Activated T-helper 2 cell treated with anti-CD3 and anti-CD28 coated beads, Interferon-gamma antibody, Interleukin-2, Interleukin-4, amounts not matched to agents 10 μg/mL and 5 μg/mL and 100 μg/mL, durations not matched to agents 14 hours and 24 hours and 36 hours (primary cell): ENCODE results near the gene NRARP. TPM values are rescaled to one million over a fixed set of nuclear protein-coding genes. Genes with fewer than 3 reads are reported as not detected.
"Not testable (repeated sequence)": the region's sequence is repeated elsewhere in the genome, so short reads cannot be mapped to it uniquely, and the experiment has no call there.

ENCODE experiments used
- DNase-seq: peaks from one replicate; pipeline ENCODE4 v3.0.0; 2021; ENCODE audit warnings: low spot score
- H3K27ac Mint-ChIP-seq: one replicate; pipeline ENCODE4 v1.8.0; 2021; ENCODE audit warnings: mixed read lengths
- H3K27me3 Mint-ChIP-seq: one replicate; pipeline ENCODE4 v1.8.0; 2021; ENCODE audit warnings: low read depth, mixed read lengths
- H3K36me3 Mint-ChIP-seq: one replicate; pipeline ENCODE4 v1.8.0; 2021; ENCODE audit warnings: low read depth, mixed read lengths
- H3K4me1 Mint-ChIP-seq: one replicate; pipeline ENCODE4 v1.8.0; 2021; ENCODE audit warnings: low read depth, mixed read lengths
- H3K4me3 Mint-ChIP-seq: one replicate; pipeline ENCODE4 v1.8.0; 2021; ENCODE audit warnings: low read depth, mild to moderate bottlenecking, moderate library complexity, mixed read lengths
- H3K9me3 Mint-ChIP-seq: one replicate; pipeline ENCODE4 v1.8.0; 2021; ENCODE audit warnings: mixed read lengths
- intact Hi-C: fragments of 100-400 bp; cut with micrococcal nuclease; formaldehyde crosslinking; loops from one replicate; pipeline ENCODE4 v1.15.1; 2023
- total RNA-seq: library from RNA; stranded (reverse); gene quantifications from 2 replicates; pipeline ENCODE4 v1.2.3, GENCODE V29; 2022

NRARP gene
- total RNA-seq, 1 donor from 2014 or later: 9.3 TPM

DNA sequence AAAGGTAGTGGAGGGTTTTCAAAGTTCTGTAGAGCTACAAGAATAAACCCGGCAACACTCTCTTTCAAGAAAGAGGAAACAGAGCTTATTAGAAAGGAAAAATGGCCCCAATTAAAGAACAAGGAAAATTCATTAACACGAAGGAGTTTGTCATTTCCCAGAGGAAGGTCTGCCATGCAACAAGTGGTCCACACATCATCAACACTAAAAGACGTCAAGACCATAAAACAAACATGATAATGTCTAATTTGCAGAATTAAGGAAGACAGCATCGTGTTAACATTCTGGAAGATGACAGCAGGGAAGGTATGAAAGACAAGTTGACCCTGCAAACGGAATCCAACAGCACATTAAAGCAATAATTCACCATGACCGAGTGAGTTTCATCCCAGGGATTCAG is 28.6 kb upstream of the NRARP start:
- Mint-ChIP-seq H3K4me1 (peaks cover 10% of the 10 kb centered on the region), H3K9me3 (peaks cover 28% of the 10 kb centered on the region), H3K27ac (no peak overlapping the region), H3K27me3 (peaks cover 2% of the 10 kb centered on the region), H3K4me3 (no peak overlapping the region), H3K36me3 (peaks cover 6% of the 10 kb centered on the region)
- DNase-seq: no peak
- intact Hi-C loops: no loop called here

GRCh38 chr9:137329590-137329989 is 27.5 kb upstream of the NRARP start:
- H3K36me3 Mint-ChIP-seq, H3K27ac Mint-ChIP-seq, H3K4me1 Mint-ChIP-seq, H3K27me3 Mint-ChIP-seq, DNase-seq, H3K4me3 Mint-ChIP-seq, intact Hi-C loops: not testable (repeated sequence)
- H3K9me3 Mint-ChIP-seq: peaks cover 28% of the 10 kb centered on the region

DNA sequence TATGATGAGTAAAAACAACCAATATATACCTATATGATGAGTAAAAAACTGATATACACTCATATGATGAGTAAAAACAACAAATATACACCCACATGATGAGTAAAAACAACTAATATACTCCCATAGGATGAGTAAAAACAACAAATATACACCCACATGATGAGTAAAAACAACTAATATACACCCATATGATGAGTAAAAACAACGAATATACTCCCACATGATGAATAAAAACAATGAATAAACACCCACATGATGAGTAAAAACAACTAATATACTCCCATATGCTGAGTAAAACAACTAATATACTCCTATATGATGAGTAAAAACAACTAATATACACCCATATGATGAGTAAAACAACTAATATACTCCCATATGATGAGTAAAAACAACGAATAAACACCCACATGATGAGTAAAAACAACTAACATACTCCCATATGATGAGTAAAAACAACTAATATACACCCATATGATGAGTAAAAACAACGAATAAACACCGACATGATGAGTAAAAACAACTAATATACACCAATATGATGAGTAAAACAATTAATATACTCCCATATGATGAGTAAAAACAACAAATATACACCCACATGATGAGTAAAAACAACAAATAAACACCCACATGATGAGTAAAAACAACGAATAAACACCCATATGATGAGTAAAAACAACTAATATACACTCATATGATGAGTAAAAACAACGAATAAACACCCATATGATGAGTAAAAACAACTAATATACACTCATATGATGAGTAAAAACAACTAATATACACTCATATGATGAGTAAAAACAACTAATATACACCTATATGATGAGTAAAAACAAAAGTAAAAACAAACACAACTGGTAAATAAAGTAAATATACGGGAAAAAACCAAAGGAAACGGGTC is 25.8 kb upstream of the NRARP start:
- H3K36me3 Mint-ChIP-seq, H3K4me1 Mint-ChIP-seq, DNase-seq, H3K4me3 Mint-ChIP-seq, intact Hi-C loops, H3K27me3 Mint-ChIP-seq: not testable (repeated sequence)
- Mint-ChIP-seq H3K27ac (peak overlapping the region; percentile 85), H3K9me3 (peaks cover 28% of the 10 kb centered on the region)

GRCh38 chr9:137326445-137327065 is 24.5 kb upstream of the NRARP start:
- no peak for DNase-seq
- Mint-ChIP-seq H3K9me3 (peaks cover 28% of the 10 kb centered on the region), H3K27me3 (peaks cover 2% of the 10 kb centered on the region), H3K36me3 (peaks cover 6% of the 10 kb centered on the region), H3K4me3 (peak overlapping the region; percentile 2), H3K4me1 (peaks cover 10% of the 10 kb centered on the region), H3K27ac (peak overlapping the region; percentile 18)
- intact Hi-C loops: no loop called here

- Mint-ChIP-seq H3K4me1 (peaks cover 10% of the 10 kb centered on the region), H3K27me3 (peaks cover 2% of the 10 kb centered on the region), H3K27ac (no peak overlapping the region), H3K36me3 (peaks cover 6% of the 10 kb centered on the region), H3K9me3 (peaks cover 27% of the 10 kb centered on the region), H3K4me3 (no peak overlapping the region)
- intact Hi-C loops: no loop called here
- no peak for DNase-seq
Measured at GRCh38 chr9:137325799-137326198, 23.7 kb upstream of the NRARP start.

DNA sequence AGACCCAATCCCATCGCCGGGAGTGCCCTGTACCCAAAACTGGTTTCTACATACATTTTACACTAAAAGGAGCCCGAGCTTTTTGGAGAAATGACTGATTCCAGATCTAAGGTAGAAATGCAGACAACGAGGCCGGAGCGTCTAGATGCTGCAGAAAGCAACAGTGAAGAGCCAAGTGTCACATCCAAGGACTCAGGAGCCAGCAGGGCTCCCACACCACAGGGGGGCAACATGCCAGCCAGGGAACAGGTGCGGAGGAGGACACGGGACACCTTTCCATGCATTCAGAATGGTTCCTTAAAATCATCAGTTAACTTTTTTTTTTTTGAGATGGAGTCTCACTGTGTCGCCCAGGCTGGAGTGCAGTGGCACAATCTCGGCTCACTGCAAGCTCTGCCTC is 23.1 kb upstream of the NRARP start:
- peaks cover 20% of the 10 kb centered on the region for H3K9me3 Mint-ChIP-seq
- DNase-seq: no peak
- peaks cover 6% of the 10 kb centered on the region for H3K36me3 Mint-ChIP-seq
- H3K27me3 Mint-ChIP-seq: peaks cover 2% of the 10 kb centered on the region
- intact Hi-C loops: no loop called here
- no peak overlapping the region for H3K4me3 Mint-ChIP-seq
- H3K27ac Mint-ChIP-seq: no peak overlapping the region
- peaks cover 13% of the 10 kb centered on the region for H3K4me1 Mint-ChIP-seq

GRCh38 chr9:137323531-137324331 is 21.7 kb upstream of the NRARP start:
- H3K9me3 Mint-ChIP-seq: peaks cover 17% of the 10 kb centered on the region
- no peak overlapping the region for H3K27ac Mint-ChIP-seq
- H3K27me3 Mint-ChIP-seq: peaks cover 2% of the 10 kb centered on the region
- H3K4me1 Mint-ChIP-seq: peaks cover 13% of the 10 kb centered on the region
- H3K4me3 Mint-ChIP-seq: no peak overlapping the region
- DNase-seq: no peak
- intact Hi-C loops: no loop called here
- peaks cover 6% of the 10 kb centered on the region for H3K36me3 Mint-ChIP-seq

DNA sequence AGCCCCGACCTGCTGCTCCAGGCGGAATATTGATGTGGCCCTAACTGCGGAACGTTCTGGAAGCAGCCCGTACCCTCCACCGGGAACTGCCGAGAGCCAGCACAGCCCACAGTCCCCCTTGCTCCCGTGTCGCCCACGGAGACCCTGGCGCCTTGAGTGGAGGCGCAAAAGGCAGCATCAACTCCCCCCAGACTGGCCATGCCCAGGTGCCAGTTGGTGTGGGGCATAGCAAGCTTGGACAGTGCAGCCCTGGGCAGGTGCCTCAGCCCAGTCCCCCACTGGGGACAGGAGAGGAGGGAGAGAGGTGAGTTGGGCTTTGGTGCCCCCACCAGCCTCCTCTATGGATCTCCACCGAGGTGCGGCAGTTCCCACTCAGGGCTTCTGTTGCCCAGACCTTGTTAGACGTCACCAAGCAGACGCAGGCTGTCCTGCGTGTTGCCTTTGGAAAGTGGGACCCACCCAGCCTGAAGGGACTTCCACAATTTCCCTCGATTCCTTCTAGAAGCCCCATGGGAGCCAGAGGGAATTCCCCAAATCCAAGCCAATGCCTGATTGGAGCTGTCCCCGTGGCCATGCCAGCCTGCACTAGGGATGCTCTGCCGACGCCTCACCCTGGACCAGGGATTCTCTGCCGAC is 19.8 kb upstream of the NRARP start:
- Mint-ChIP-seq H3K4me1 (peaks cover 9% of the 10 kb centered on the region), H3K27ac (peak overlapping the region; percentile 33), H3K36me3 (peaks cover 2% of the 10 kb centered on the region), H3K4me3 (no peak overlapping the region), H3K9me3 (peaks cover 3% of the 10 kb centered on the region), H3K27me3 (peaks cover 2% of the 10 kb centered on the region)
- DNase-seq: no peak
- intact Hi-C loops: no loop called here

- peak; percentile 17 for DNase-seq
- Mint-ChIP-seq H3K4me3 (peak overlapping the region; percentile 26), H3K9me3 (no peaks in the 10 kb centered on the region), H3K36me3 (no peaks in the 10 kb centered on the region), H3K27me3 (peaks cover 2% of the 10 kb centered on the region), H3K27ac (peak overlapping the region; percentile 53), H3K4me1 (peaks cover 3% of the 10 kb centered on the region)
- intact Hi-C loops: no loop called here
Measured at GRCh38 chr9:137320555-137321384, 18.7 kb upstream of the NRARP start.

DNA sequence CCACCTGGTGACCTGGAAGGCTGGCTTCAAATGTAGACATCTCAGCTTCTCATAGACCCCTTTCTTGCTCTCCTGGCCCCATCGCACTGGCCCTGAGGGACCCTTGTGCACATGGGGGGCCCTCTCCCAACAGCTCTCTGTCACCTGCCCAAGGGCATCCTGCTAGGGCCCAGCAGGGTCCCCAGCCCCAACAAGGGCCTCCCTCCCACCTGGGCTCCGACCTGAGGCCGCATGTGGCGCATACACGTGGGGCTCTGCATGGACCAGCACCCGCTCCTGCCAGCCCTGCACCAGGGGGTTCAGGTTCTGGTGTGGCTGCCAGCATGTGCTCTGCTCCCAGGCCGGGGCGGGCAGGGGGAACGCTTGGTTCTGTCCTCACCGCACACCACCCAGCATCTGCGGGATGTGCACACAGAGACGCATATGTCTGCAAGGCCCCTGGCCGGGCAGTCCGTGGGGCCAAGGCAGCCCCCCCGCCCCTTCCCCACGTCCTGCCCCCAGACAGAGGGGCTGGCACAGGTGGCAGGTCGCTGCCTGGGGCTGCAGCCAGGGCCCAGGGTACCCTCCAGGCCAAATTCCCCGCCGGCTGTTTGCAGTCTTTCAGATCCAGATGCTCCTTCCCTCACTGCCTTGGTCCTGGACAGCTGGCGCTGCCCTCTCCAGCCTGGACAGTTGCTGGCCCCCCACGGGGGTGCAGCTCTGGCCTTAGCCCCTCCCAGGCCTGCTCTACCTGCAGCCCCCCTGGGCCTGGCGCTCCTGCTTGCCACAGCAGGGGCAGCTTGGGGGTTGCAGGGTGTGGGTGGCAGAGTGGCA is 17.9 kb upstream of the NRARP start:
- no peaks in the 10 kb centered on the region for H3K9me3 Mint-ChIP-seq
- H3K4me1 Mint-ChIP-seq: peaks cover 3% of the 10 kb centered on the region
- intact Hi-C loops: no loop called here
- no peak for DNase-seq
- H3K36me3 Mint-ChIP-seq: no peaks in the 10 kb centered on the region
- H3K27ac Mint-ChIP-seq: no peak overlapping the region
- peaks cover 2% of the 10 kb centered on the region for H3K27me3 Mint-ChIP-seq
- no peak overlapping the region for H3K4me3 Mint-ChIP-seq

DNA sequence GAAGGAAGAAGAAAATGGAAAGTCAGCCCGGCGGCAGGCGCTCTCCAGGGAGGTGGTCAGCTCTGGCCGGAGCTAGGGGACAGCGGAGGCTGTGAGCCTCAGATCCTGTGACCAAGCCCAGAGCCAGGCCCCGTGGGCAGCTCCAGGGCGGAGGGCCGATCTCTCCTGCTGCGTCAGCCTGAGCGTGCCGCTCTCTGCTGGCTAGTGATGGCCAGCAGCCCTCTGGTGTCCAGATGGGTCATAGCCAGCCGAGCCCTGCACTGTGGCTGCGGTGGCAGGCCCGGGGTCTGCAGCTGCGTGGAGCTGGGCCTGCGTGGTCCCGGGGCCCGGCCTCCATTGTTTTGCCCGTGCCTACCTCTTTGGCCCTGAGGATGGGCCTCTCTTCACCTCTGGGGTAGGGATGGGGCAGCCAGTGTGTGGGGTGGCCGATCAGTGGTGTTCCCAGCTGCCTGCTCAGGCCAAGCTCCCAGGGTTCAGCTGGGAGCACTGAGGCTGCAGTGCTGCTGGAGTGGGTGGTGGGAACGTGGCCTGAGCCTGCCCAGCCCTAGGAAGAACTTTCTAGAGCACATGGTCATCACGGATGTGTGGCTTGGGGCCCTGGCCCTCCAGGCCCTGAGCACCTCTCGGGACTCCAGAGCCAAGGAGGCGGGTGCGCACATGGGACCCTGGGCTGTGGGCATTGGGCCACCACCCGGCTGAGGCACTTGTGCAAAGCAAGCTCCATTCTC is 17.1 kb upstream of the NRARP start:
- Mint-ChIP-seq H3K4me1 (peaks cover 3% of the 10 kb centered on the region), H3K27me3 (peaks cover 2% of the 10 kb centered on the region), H3K27ac (no peak overlapping the region), H3K9me3 (no peaks in the 10 kb centered on the region), H3K36me3 (no peaks in the 10 kb centered on the region), H3K4me3 (no peak overlapping the region)
- intact Hi-C loops: no loop called here
- DNase-seq: no peak
